ENCODE results near the gene HDAC5.
A peak's percentile ranks its signal among the peaks of the same experiment; 100 is the strongest.
"Not testable (repeated sequence)": the region's sequence is repeated elsewhere in the genome, so short reads cannot be mapped to it uniquely, and the experiment has no call there.

The HDAC5 gene

GRCh38 chr17:44132275-44132821 lies 8.9 kb upstream of the HDAC5 start:
- DNase-seq = no peak

- DNase-seq = not testable (repeated sequence)
Measured at GRCh38 chr17:44131372-44131771, 7.9 kb upstream of the HDAC5 start.

GRCh38 chr17:44130693-44131349 lies 7.4 kb upstream of the HDAC5 start:
- no peak for DNase-seq

GRCh38 chr17:44128383-44128782 lies 4.9 kb upstream of the HDAC5 start:
- DNase-seq = no peak

- no peak for DNase-seq
Measured at GRCh38 chr17:44124118-44124438, 637 bp upstream of the HDAC5 start.

DNA sequence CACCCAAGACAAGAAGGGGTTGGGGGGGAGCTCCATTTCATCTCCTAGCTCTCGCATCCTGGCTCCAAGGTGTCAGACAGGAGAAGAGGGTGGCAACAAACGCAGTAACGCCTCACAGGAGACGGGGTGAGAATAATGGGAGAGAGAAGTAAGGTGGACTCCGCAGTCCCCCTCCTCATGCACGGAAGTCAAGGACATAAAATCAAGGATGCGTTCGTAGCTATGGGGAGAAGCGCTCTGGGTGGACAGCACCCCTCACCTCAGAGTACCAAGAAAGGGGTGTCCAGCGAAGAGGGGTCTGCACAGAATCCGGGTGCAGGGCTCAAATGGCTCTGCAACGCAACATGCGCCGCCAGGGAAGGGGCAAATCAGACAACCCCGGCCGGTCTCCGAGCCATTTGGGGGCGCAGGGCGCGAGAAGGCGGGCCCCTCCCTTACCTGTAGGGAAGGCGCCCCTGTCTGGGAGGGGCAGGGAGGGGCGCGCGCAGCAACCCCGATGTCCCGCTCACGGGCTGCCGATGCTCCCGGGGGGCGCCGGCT lies 555 bp downstream of the HDAC5 start:
- DNase-seq = no peak

- DNase-seq = no peak
Measured at GRCh38 chr17:44121997-44122815, 1.2 kb downstream of the HDAC5 start.

DNA sequence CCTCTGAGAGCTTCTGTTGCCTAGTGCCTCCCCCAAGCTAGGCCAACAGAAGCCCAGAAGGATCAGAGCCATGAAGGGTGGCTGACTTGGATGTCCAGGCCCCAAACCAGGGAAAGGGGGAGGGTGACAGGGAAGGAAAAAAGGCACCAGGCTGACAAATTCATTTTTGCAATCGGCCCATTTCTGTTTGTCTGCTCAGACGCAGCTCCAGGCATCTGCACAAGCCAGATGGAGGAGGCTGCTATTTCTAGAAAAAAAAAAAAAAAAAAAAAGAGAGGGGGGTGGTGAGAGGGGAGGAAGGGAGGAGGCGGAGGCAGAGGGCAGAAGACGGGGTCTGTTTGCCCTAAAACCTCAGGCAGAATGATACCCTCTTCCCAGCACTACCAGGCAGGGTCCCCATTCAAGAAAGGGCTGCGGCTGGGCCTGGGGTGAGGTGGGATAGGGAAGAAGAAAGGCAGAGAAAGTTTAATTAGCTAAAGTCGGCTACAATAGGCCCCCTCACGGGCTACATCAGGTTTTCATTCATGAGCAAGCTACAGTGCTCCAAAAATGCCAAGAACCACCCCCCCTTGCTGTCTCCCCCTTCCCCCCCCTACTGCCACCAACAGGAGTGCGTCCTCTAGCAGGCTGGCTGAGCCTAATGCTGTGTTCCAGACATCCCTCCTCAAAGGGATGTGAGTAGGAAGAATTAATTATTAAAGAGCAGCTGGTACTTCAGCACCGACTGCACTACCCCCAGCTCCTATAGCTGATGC lies 2.4 kb downstream of the HDAC5 start:
- DNase-seq = no peak

- DNase-seq = not testable (repeated sequence)
Measured at GRCh38 chr17:44120281-44120680, 3.2 kb downstream of the HDAC5 start.

GRCh38 chr17:44119798-44120197 lies 3.6 kb downstream of the HDAC5 start:
- no peak for DNase-seq

DNA sequence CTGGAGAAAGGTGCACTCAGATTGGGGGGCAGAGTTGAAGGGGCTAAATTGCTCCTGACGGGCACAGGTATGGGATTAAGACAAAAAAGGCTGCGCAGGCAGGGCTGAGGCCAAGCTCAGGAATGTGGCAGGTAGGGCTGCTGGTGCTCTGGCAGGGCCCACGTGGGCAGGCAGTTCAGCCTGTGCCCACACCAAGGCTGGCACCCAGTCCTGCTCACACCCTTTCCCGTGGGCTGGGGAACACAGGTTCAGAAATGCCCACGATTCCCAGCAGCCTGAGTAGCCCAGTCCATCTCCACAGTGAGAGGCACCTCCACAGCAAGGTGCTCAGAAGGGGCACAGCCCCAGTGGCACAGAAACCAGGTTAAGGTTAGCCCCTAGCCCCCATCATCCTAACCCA lies 4.4 kb downstream of the HDAC5 start:
- DNase-seq = no peak

DNA sequence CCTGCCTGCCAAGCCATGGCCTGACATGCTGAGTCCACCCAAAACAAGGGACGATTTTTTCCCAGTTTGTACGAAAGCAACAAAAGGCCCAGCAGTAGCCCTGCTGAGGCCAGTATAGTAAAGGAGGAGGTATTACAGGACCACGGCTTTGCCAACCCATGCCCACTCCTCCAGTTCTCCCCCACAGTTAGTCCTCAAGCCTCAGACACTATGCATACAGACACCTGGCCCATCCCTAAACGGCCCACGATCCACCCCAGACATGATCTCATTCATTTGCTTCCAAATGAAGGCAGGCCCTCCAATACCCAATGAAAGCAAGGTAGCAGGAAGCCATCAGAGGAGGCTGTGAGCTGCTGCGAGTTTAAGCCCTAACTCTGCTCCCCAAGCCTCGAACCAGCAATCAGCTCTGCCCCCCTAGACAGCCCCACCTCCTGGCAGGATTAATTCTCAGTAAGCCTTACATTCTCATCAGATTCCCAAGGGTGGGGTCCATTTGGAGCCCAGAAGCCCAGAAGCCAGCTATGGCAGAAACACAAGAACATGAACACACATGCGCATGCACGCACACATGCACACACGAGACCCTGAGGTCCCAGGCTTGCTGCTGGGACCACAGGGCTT lies 4.9 kb downstream of the HDAC5 start:
- no peak for DNase-seq

- no peak for DNase-seq
Measured at GRCh38 chr17:44117351-44117750, 6.1 kb downstream of the HDAC5 start.

GRCh38 chr17:44115585-44116415 lies 7.6 kb downstream of the HDAC5 start:
- DNase-seq = peak; percentile 41

- DNase-seq = no peak
Measured at GRCh38 chr17:44113868-44114840, 9.3 kb downstream of the HDAC5 start.

DNA sequence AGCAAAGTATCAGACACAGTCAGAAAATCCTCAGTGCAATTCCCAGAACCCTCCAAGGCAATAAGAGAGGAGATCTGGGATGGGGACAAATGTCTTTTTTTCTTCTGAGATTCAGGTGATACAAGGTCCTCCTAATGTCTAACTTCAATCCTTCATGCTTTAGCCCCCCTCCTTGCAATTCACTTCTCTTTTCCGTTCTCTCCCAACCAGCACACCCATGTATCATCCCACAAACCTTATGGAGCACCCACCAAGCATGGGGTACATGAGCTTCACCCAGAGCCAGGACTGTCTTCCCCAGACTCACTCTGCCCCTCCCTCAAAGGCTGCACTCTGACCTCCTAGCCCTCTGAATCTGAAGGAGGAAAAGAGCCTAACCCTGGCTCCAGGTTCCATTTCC lies 10.1 kb downstream of the HDAC5 start:
- no peak for DNase-seq

DNA sequence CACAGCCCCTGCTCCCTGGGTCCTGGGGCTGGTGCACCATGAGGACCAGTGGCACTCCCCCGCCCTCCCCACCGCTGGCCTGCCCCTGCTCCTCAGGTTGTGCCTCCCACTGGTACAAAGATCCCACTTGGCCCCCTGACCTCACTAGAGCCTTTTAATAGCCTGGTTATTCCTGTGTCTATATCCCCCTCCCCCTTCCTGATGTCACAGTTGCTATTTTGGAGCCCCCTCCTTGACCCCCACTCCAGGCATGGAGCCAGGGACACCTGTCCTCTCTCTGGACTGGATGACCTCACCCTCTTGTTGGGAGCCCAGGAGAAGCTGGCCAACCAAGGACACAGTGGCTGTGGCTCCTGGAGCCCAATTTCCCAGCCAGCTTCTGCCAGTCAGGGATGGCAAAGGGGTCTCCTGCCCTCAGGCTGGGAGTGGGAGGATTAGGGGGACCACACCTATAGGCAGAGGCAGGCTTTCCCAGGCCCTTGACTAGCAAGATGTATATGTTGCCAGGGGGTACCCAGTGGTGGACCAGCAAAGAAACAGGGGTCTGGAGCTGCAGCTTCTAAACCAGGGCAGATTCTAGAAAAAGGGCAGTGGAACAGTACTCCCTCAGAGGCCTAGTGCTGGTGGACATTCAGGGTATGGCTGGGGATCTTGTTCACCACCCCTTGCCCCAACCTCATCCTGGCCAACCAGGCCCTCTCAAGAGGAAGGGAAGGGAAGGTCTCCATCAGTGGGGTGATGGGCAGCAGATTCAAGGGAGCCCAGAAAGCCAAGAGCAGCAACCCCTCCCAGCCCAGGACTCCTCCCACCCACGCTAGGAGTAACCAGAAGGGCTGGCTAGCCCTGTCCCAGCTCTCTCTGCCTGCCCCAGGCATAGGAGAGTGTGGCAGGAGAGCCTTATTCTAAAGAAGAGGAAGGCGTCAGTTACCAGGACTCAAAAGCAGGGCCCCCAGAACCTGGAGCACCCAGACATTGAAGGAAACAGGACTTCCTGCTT lies 10.9 kb downstream of the HDAC5 start:
- DNase-seq = no peak

- DNase-seq = no peak
Measured at GRCh38 chr17:44111777-44112176, 11.7 kb downstream of the HDAC5 start.
